BLaER1 (cell line): Measurements from ENCODE around the gene INIP.
A peak's percentile ranks its signal among the peaks of the same experiment; 100 is the strongest.
"Not testable (repeated sequence)": the region's sequence is repeated elsewhere in the genome, so short reads cannot be mapped to it uniquely, and the experiment has no call there.

Experiments used
- H3K27ac ChIP-seq: shearing (Covaris generic); formaldehyde crosslinking; 2 replicates; pipeline ENCODE4 v1.8.1; 2022
- H3K27me3 ChIP-seq: shearing (Covaris generic); formaldehyde crosslinking; 2 replicates; pipeline ENCODE4 v1.8.1; 2022
- H3K36me3 ChIP-seq: shearing (Covaris generic); formaldehyde crosslinking; 2 replicates; pipeline ENCODE4 v1.8.1; 2022
- H3K4me1 ChIP-seq: shearing (Covaris generic); formaldehyde crosslinking; 2 replicates; pipeline ENCODE4 v1.8.1; 2022
- H3K4me2 ChIP-seq: shearing (Covaris generic); formaldehyde crosslinking; 2 replicates; pipeline ENCODE4 v1.8.1; 2022
- H3K4me3 ChIP-seq: shearing (Covaris generic); formaldehyde crosslinking; 2 replicates; pipeline ENCODE4 v1.8.1; 2022
- H3K9ac ChIP-seq: shearing (Covaris generic); formaldehyde crosslinking; 2 replicates; pipeline ENCODE4 v1.8.1; 2022
- H3K9me3 ChIP-seq: shearing (Covaris generic); formaldehyde crosslinking; 2 replicates; pipeline ENCODE4 v1.8.1; 2022
- H4K20me1 ChIP-seq: shearing (Covaris generic); formaldehyde crosslinking; 2 replicates; pipeline ENCODE4 v1.8.1; 2022
- Cebpa-rat ChIP-seq: shearing (Covaris generic); IDR thresholded peaks from 2 replicates; pipeline ENCODE4 v1.8.1; 2022

The INIP gene

DNA sequence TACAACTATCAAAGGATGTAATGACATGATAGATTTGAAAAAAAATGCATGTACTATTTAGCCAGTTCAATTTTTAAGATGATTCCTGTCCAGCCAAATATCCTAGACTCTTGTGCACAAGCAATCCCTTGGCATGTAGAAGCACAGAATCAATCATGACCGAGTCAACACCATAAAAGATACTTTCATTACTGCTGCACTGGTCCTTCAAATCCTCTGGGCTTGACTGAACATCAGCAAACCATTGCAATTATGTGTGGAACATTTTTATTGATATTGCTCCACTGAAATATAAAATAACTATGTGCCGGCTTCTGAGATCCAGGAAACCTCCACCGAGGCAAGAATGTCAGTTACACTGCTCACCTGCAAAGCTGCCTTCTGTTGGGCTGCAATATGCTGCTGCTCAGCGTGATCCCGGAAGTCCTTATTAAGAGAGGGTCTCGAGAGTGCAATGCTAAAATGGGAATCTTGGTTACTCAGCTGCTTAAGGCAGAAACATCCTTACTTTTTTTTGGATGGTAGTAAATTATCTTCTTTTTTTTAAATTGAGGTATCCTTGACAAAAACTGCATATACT is 28.7 kb downstream of the INIP start:
- 0 out of 2 replicates have a peak, but pooled peaks cover 7% of the 10 kb centered on the region for H3K4me1 ChIP-seq
- no peak overlapping the region for H3K4me3 ChIP-seq
- no peak overlapping the region for H3K9ac ChIP-seq
- 0 out of 2 replicates have a peak overlapping the region, but pooled peaks have one; percentile 18 for H3K4me2 ChIP-seq
- H3K36me3 ChIP-seq, result peaks cover 92% of the 10 kb centered on the region
- H4K20me1 ChIP-seq, result no peaks in the 10 kb centered on the region; the same call in 1 of the 2 replicates
- H3K9me3 ChIP-seq, result no peaks in the 10 kb centered on the region
- H3K27ac ChIP-seq, result no peak overlapping the region
- no peaks in the 10 kb centered on the region for H3K27me3 ChIP-seq
- no peak for TF ChIP-seq Cebpa-rat

DNA sequence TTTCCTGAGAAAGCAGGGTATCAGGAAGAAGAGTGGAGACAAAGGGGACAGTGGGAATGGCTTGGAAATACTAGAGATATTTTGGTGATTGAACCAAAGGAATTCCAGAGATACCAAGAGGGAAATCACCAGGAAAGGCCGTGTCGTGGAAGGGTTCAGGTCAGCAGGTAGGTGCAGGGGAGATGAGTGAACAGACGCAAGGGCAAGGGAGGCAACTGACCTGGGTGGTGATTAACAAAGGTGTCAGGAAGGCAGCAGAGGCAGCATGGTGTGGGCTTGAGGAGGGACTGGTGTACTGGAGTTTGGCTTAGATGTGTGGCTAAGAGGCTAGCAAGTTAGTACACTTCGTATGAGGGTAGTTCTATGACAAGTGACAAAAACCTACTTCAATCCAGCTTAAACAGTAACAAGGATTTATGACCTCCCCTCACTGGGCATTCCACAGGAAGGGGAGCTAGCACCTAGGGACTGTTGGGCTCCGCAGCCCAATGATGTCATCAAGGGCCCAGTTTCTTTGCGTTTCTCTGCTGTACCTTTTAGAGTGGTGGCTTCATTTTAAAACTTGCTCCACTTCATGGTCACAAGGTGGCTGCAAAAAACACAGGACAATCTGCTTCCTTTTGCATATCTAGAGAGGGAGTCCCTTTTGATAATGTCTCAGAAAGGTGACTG is 37.0 kb downstream of the INIP start:
- Histone ChIP-seq H3K9me3 (peaks cover 32% of the 10 kb centered on the region), H3K9ac (no peak overlapping the region), H3K4me2 (no peak overlapping the region), H3K4me3 (no peak overlapping the region), H3K27ac (no peak overlapping the region), H3K27me3 (no peaks in the 10 kb centered on the region), H4K20me1 (no peaks in the 10 kb centered on the region), H3K4me1 (peaks cover 8% of the 10 kb centered on the region; the same call in 1 of the 2 replicates), H3K36me3 (peaks cover 35% of the 10 kb centered on the region)
- TF ChIP-seq Cebpa-rat, result no peak

DNA sequence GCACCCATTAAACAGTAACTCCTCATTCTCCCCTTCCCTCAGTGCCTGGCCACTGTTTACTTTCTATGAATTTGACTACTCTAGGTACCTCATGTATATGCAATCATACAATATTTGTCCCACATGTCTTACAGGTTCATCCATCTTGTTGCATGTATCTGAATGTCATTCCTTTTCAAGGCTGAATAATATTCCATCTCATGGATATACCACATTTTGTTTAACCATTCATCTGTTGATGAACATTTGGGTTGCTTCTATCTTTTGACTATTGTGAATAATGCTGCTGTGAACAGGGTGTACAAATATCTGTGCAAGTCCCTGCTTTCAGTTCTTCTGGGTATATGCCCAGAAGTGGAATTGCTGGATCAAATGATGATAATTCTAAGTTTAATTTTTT is 40.9 kb downstream of the INIP start:
- no peak overlapping the region for H3K27ac ChIP-seq
- H3K9me3 ChIP-seq, result peaks cover 40% of the 10 kb centered on the region
- no peaks in the 10 kb centered on the region for H3K27me3 ChIP-seq
- no peak overlapping the region for H3K4me3 ChIP-seq
- H3K9ac ChIP-seq, result no peak overlapping the region
- H3K4me1 ChIP-seq, result peaks cover under 1% of the 10 kb centered on the region; the same call in 1 of the 2 replicates
- no peak overlapping the region for H3K4me2 ChIP-seq
- H3K36me3 ChIP-seq, result 0 out of 2 replicates have a peak, but pooled peaks cover 9% of the 10 kb centered on the region
- H4K20me1 ChIP-seq, result no peaks in the 10 kb centered on the region
- no peak for TF ChIP-seq Cebpa-rat

DNA sequence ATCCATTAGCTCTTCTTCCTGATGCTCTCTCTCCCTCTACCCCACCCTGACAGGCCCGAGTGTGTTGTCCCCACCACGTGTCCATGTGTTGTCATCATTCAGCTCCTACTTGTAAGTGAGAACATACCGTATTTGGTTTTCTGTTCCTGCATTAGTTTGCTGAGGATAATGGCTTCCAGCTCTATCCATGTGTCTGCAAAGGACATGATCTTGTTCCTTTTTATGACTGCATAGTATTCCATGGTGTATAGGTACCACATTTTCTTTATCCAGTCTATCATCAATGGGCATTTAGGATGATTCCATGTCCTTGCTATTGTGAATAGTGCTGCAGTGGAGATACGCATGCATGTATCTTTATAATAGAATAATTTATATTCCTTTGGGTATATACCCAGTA is 44.7 kb downstream of the INIP start:
- H3K36me3 ChIP-seq, H3K27me3 ChIP-seq, H3K4me2 ChIP-seq, H3K9ac ChIP-seq, H3K4me1 ChIP-seq, H3K4me3 ChIP-seq, H4K20me1 ChIP-seq, H3K27ac ChIP-seq: not testable (repeated sequence)
- H3K9me3 ChIP-seq, result peaks cover 30% of the 10 kb centered on the region

DNA sequence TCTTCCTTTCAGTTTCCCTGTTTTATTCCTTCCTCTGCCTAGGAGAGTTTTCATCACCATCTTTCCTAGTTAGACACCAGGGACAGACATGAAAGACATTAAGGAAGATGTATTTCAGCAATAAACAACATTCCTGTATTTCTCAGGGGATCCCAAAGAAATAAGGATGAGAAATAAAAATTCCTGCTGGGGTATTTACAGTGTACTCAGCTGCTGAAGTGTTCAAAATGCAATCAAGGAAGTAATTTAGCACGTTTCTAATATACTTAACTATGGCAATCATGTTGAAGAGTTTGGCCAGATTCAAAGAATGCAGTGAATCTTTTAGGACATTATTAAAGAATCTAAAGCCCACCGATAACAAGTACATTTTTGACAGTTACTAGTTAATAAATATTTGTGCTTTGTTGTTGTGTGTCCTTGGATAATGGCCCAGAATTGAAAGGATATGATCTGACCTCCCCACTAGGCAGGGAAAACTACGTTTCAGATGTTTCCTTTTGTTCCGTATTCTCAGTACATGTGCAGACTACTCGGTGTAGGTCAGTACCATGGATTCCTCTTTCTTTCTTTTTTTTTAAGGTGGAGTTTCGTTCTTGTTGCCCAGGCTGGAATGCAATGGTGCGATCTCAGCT is 46.8 kb downstream of the INIP start:
- H3K4me2 ChIP-seq, result no peak overlapping the region
- TF ChIP-seq Cebpa-rat, result no peak

DNA sequence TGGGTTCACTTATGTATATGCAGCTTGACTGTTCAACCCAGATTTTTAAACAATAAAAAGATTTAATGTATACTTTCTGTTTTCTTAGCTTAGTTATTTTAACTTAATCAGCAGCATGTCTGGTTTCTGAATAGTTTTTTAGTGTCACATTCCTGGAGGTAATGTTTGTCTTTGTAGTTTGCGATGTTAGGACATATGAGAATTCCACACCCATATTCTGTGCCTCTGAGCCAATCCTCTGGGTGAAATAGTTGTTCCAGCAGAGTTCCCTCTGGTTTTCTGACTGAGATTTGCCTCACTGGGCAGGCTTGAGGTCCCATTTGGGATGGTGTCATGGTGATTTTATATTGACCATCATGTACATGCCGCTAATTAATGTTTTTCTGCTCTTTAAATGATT is 48.6 kb downstream of the INIP start:
- H3K36me3 ChIP-seq, result no peaks in the 10 kb centered on the region

More for the DNA sequence above, 46.8 kb downstream of the INIP start:
- Histone ChIP-seq H3K4me1 (no peaks in the 10 kb centered on the region), H4K20me1 (no peaks in the 10 kb centered on the region), H3K9ac (no peak overlapping the region), H3K9me3 (0 out of 2 replicates have a peak, but pooled peaks cover 9% of the 10 kb centered on the region), H3K36me3 (no peaks in the 10 kb centered on the region), H3K4me3 (no peak overlapping the region), H3K27me3 (no peaks in the 10 kb centered on the region), H3K27ac (no peak overlapping the region)

DNA sequence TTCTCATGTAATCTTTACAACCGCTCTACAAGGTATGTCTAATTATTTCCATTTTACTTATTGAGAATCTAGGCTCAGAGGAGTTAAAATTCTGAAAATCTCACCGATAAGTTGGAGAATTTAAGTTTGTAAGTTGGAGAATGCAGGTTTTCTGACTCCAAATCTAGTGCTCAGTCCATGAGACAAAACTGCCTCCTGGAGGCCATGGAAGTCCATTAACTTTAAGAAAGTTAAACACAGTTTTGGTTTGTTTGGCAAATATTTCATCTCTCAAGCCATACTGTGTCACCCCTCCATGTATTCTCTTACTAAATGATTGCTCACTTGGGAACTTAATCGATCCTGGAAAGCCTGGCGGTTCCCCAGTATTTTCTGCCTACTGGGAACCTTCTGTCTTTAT is 52.6 kb downstream of the INIP start:
- Histone ChIP-seq H3K4me2 (no peak overlapping the region), H3K4me1 (no peaks in the 10 kb centered on the region), H3K9ac (no peak overlapping the region), H3K27ac (no peak overlapping the region), H3K9me3 (no peaks in the 10 kb centered on the region), H4K20me1 (no peaks in the 10 kb centered on the region), H3K36me3 (peaks cover 11% of the 10 kb centered on the region), H3K27me3 (no peaks in the 10 kb centered on the region), H3K4me3 (no peak overlapping the region)
- no peak for TF ChIP-seq Cebpa-rat

More for the DNA sequence above, 48.6 kb downstream of the INIP start:
- Histone ChIP-seq H3K4me3 (no peak overlapping the region), H4K20me1 (no peaks in the 10 kb centered on the region), H3K27me3 (no peaks in the 10 kb centered on the region), H3K4me2 (no peak overlapping the region), H3K27ac (no peak overlapping the region), H3K9me3 (0 out of 2 replicates have a peak, but pooled peaks cover 4% of the 10 kb centered on the region), H3K9ac (no peak overlapping the region), H3K4me1 (no peaks in the 10 kb centered on the region)
- TF ChIP-seq Cebpa-rat, result no peak

DNA sequence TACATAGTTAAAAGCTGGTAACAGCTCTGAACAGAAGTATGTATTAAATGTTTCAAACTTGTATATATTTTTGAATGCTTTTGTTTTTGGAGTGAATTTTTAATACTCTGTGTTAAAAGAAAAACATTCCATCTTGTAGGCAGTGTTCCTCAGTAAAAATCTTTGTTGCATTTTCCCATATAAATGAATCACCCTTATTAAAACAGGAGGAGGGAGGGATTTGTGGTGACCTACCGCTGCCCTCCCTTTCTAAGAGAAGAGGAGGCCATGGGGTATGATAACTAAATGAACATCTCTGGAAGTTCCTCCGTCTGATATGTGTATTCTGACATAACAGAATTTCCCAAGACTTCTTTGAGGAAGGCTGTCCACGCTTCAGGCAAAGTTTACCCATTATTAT is 53.4 kb downstream of the INIP start:
- Histone ChIP-seq H3K4me3 (no peak overlapping the region), H4K20me1 (no peaks in the 10 kb centered on the region), H3K27me3 (no peaks in the 10 kb centered on the region), H3K27ac (no peak overlapping the region), H3K36me3 (peaks cover 19% of the 10 kb centered on the region), H3K9ac (no peak overlapping the region), H3K9me3 (no peaks in the 10 kb centered on the region), H3K4me1 (no peaks in the 10 kb centered on the region), H3K4me2 (no peak overlapping the region)
- TF ChIP-seq Cebpa-rat, result no peak

DNA sequence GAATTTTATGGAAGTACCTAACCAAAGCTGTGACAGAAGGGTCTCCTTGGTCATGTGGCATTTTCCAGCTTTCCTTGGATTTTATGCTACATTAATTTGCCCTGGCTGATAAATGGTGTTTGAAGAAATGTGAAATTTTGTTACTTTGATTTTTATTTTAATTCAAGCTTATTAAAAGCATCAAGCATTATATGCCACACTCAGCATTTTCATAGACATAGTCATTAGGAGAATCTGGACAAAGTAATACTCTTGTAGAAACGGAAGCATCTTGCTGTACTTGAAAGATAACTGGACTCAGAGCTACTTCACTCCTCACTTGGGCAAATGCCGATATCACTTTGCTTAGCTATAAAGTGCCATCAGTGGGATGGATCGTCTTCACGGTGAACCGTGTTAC is 54.2 kb downstream of the INIP start:
- H3K9me3 ChIP-seq, result no peaks in the 10 kb centered on the region
- no peaks in the 10 kb centered on the region for H3K4me1 ChIP-seq
- no peak for TF ChIP-seq Cebpa-rat
- H3K27me3 ChIP-seq, result no peaks in the 10 kb centered on the region
- H4K20me1 ChIP-seq, result no peaks in the 10 kb centered on the region
- no peak overlapping the region for H3K4me2 ChIP-seq
- no peak overlapping the region for H3K27ac ChIP-seq
- H3K4me3 ChIP-seq, result no peak overlapping the region
- H3K36me3 ChIP-seq, result peaks cover 26% of the 10 kb centered on the region
- no peak overlapping the region for H3K9ac ChIP-seq

DNA sequence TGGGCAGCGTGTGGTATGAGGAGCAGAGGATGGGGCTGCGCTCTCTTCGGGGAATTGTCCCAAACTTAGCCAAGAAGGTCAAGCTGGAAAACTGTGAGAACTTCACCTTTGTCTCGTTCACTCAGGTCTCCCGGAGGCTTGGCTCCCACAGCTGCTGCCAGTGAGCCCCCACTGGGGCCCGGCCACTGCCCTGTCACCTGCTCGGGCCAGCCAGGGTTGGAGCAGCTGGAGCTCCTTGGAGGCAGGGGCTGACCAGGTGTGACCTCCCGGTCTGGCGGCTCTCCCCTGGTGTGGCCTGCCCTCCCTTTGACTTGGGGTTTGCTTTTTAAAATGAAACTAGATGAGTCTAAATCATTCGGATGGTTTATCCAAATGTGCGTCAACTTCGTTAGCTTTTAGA is 58.0 kb downstream of the INIP start:
- H4K20me1 ChIP-seq, result no peaks in the 10 kb centered on the region
- no peak overlapping the region for H3K9ac ChIP-seq
- H3K4me3 ChIP-seq, result no peak overlapping the region
- no peaks in the 10 kb centered on the region for H3K27me3 ChIP-seq
- H3K4me1 ChIP-seq, result no peaks in the 10 kb centered on the region
- no peak overlapping the region for H3K27ac ChIP-seq
- H3K9me3 ChIP-seq, result no peaks in the 10 kb centered on the region
- peaks cover 26% of the 10 kb centered on the region for H3K36me3 ChIP-seq
- TF ChIP-seq Cebpa-rat, result no peak
- H3K4me2 ChIP-seq, result no peak overlapping the region
